Lung (tissue), 12 donors: ENCODE measurements around the gene HOXA9. TPM values are rescaled to one million over a fixed set of nuclear protein-coding genes. Genes with fewer than 3 reads are reported as not detected.
A peak's percentile ranks its signal among the peaks of the same experiment; 100 is the strongest.

Source experiments
- ATAC-seq: fragments of 200-7000 bp; cut with Tn5 transposase; one replicate; pipeline ENCODE4 v1.9.1; 2020; ENCODE audit warnings: moderate number of reproducible peaks; ENCODE audit not compliant: insufficient read depth, low FRiP score
- DNase-seq, 3 donors: peaks; one replicate each; pipeline ENCODE4 v3.0.0-alpha.2; 2013 to 2017
- H3K27ac ChIP-seq, 2 donors: one replicate each; pipeline ENCODE4 v1.5.1; 2013; ENCODE audit warnings: mild to moderate bottlenecking in 2 of 2, moderate library complexity in 2 of 2, control low read depth in 1 of 2, inconsistent platforms in 1 of 2, low read depth in 1 of 2, low read length in 1 of 2
- H3K27me3 ChIP-seq, 3 donors: one replicate each; pipeline ENCODE4 v1.5.1; 2013; ENCODE audit warnings: low read length in 2 of 3; ENCODE audit not compliant: control insufficient read depth in 3 of 3, insufficient read depth in 3 of 3
- H3K36me3 ChIP-seq, 4 donors: one replicate each; pipeline ENCODE4 v1.5.1; 2013; ENCODE audit warnings: low read length in 4 of 4, mild to moderate bottlenecking in 1 of 4, moderate library complexity in 1 of 4; ENCODE audit not compliant: control insufficient read depth in 4 of 4, insufficient read depth in 4 of 4
- H3K4me1 ChIP-seq, 5 donors: one replicate each; pipeline ENCODE4 v1.5.1; 2013; ENCODE audit warnings: low read length in 5 of 5, mild to moderate bottlenecking in 2 of 5, moderate library complexity in 1 of 5; ENCODE audit not compliant: control insufficient read depth in 5 of 5, insufficient read depth in 5 of 5
- H3K4me3 ChIP-seq: one replicate; pipeline ENCODE4 v1.5.1; 2013; ENCODE audit warnings: mild to moderate bottlenecking, control low read depth, moderate library complexity
- H3K9ac ChIP-seq, 2 donors: one replicate each; pipeline ENCODE4 v1.5.1; 2013; ENCODE audit warnings: low read length in 2 of 2, control low read depth in 1 of 2; ENCODE audit not compliant: insufficient read depth in 1 of 2
- H3K9me3 ChIP-seq, 4 donors: one replicate each; pipeline ENCODE4 v1.5.1; 2013; ENCODE audit warnings: low read length in 3 of 4, mild to moderate bottlenecking in 1 of 4, moderate library complexity in 1 of 4; ENCODE audit not compliant: control insufficient read depth in 4 of 4, insufficient read depth in 3 of 4
- WGBS, 2 donors: extraction: QIAGEN DNeasy Blood & Tissue Kit; methylation state at CpG; one replicate each; pipeline ENCODE4 v1.1.7; 2013; 5-methylcytosine and 5-hydroxymethylcytosine counted together
- polyA plus RNA-seq, 2 donors: library from polyadenylated mRNA; stranded (reverse); fragments of 200-250 nt; gene quantifications; one replicate each; pipeline ENCODE4 v1.2.1, GENCODE V29; 2013
- total RNA-seq, 2 donors: library from RNA; depleted of rRNA in 1 of 2; stranded (reverse); fragments of >200 nt in 1 of 2; gene quantifications; one replicate each; pipeline ENCODE4 v1.2.1, GENCODE V29; 2014 to 2021
- TF ChIP-seq, protein P1 (sequence below): IDR thresholded peaks from 2 replicates; pipeline ENCODE4 v1.5.1; 2012; ENCODE audit warnings: mild to moderate bottlenecking; ENCODE audit errors: control extremely low read depth, extremely low read depth
- donor health status: control.
- donor health status: control.
- donor health status: Bipolar disorder and iron deficiency.
- donor health status: healthy.
- donor health status: DM: yes; HTN: yes; CAD: no.

The HOXA9 gene
- total and polyA plus RNA-seq, 4 donors = 0.11 to 0.85 (median 0.43) TPM

DNA sequence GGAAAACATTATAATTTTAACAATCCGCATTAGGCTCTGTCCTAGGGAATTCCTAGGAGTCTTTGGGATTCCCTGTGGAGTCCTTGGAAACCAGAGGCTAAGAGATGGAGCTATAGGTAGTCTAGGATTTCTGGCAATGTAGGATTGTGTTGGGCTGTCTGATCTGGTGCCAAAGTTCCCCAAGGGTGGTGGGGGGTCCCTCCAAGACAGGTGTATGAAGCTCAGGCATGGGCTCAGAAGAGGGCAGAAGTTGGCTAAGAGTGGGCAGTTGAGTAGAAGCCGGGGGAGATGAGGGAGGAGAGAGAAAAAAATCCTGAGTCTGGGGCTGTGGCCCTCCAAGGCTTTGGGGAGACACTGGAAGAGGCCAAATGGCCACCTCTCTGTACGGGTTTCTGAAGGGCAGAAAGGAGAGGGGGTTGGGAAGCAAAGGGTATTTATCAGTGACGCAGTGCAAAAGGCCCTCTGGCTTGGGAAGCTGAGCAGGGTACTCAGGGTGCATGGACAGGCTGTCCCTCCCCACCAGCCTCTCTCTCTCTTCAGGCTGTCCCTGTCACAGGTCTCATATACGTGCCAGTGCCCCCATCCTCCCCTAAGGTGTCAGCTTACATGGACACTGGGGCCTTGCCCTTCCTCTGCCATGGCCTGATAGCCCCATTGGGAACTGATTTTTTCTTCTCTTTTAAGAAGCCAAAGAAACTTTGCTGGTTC, 18.7 kb downstream of the HOXA9 start:
- Histone ChIP-seq H3K9ac (peak overlapping the region; percentile 25 to 96), H3K27ac (peak overlapping the region in 1 of 2 donors; percentile 95), H3K4me3 (no peak overlapping the region), H3K36me3 (peaks cover 0 to 24% (median 2%) of the 10 kb centered on the region in 4 donors), H3K9me3 (peaks cover 0 to 4% (median 0%) of the 10 kb centered on the region in 4 donors), H3K4me1 (peaks cover 0 to 49% (median 8%) of the 10 kb centered on the region in 5 donors), H3K27me3 (peaks cover 0 to 51% (median 12%) of the 10 kb centered on the region in 3 donors)
- ATAC-seq = no peak
- TF ChIP-seq, protein P1, sequence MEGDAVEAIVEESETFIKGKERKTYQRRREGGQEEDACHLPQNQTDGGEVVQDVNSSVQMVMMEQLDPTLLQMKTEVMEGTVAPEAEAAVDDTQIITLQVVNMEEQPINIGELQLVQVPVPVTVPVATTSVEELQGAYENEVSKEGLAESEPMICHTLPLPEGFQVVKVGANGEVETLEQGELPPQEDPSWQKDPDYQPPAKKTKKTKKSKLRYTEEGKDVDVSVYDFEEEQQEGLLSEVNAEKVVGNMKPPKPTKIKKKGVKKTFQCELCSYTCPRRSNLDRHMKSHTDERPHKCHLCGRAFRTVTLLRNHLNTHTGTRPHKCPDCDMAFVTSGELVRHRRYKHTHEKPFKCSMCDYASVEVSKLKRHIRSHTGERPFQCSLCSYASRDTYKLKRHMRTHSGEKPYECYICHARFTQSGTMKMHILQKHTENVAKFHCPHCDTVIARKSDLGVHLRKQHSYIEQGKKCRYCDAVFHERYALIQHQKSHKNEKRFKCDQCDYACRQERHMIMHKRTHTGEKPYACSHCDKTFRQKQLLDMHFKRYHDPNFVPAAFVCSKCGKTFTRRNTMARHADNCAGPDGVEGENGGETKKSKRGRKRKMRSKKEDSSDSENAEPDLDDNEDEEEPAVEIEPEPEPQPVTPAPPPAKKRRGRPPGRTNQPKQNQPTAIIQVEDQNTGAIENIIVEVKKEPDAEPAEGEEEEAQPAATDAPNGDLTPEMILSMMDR = no peak
- 49 to 65% methylated on average over 5 of the region's 5 CpGs for WGBS, 2 donors
- DNase-seq = peak in 2 of 3 donors; percentile 36 to 68

DNA sequence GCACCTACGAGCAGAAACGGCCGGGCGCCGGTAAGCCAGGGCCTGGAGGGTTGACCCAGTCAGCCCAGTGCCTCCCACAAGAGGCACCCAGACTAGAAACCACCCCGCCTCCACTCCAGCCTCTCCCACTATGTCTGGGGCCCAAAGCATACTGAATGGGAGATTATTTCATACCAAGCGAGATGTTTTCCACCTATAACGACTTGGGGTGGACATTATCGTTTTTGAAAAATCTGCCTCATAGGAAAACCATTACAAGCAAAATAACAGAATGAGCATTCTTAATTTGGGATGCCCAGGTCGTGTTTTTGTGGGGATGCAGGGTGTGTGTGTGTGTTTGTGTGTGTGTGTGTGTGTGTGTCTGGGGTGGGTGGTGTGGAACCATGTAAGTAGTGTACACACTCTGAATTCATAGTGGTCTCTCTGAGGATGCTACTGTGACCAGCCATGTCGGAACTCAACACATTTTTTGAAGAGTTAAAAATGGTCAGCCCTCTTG, 19.4 kb downstream of the HOXA9 start:
- H3K4me1 ChIP-seq = peaks cover 0 to 49% (median 8%) of the 10 kb centered on the region in 5 donors
- TF ChIP-seq, protein P1 = no peak
- 51 to 76% methylated on average over 11 of the region's 11 CpGs for WGBS, 2 donors
- H3K27ac ChIP-seq = peak overlapping the region in 1 of 2 donors; percentile 83
- peaks cover 0 to 53% (median 10%) of the 10 kb centered on the region in 3 donors for H3K27me3 ChIP-seq
- H3K9ac ChIP-seq = peak overlapping the region; percentile 11 to 96
- peak overlapping the region; percentile 18 for H3K4me3 ChIP-seq
- peaks cover 0 to 30% (median 6%) of the 10 kb centered on the region in 4 donors for H3K36me3 ChIP-seq
- no peak for ATAC-seq
- peaks cover 0 to 4% (median 0%) of the 10 kb centered on the region in 4 donors for H3K9me3 ChIP-seq
- peak; percentile 35 to 67 (median 58) for DNase-seq

DNA sequence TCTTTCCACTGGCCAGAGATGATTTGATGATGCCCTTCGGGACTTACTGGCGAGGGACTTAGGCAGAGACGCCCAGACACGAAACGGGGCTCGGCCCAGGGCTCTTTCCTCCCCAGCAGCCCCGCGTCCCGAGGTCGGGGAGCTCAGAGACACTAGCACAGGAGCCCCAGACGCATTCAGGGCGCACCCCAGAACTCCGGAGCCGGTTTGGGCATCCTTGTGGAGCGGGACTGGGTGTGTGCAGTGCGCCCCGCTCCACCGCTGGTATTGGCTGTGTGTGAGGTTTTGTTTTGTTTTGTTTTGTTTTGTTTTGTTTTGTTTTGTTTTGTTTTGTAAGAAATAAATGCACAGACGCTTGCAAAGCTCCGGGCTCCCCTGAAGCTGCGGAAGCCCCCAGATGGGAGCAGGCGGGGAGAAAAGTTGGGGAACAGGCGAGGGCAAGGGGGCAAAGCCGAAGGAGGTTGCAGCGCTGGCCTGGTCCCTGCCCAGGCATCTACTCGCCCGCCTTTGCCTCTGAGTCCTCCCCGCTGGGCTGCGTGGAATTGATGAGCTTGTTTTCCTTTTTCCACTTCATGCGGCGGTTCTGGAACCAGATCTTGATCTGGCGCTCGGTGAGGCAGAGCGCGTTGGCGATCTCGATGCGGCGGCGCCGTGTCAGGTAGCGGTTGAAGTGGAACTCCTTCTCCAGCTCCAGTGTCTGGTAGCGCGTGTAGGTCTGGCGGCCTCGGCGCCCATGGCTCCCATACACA, 20.0 kb downstream of the HOXA9 start:
- WGBS, 2 donors = 36 to 56% methylated on average over 47 of the region's 47 CpGs
- Histone ChIP-seq H3K36me3 (peaks cover 0 to 37% (median 6%) of the 10 kb centered on the region in 4 donors), H3K9ac (peak overlapping the region in 1 of 2 donors; percentile 96), H3K27me3 (peaks cover 0 to 54% (median 13%) of the 10 kb centered on the region in 3 donors), H3K27ac (peak overlapping the region in 1 of 2 donors; percentile 83), H3K4me3 (peak overlapping the region; percentile 18), H3K9me3 (peaks cover 0 to 4% (median 0%) of the 10 kb centered on the region in 4 donors), H3K4me1 (peaks cover 0 to 54% (median 5%) of the 10 kb centered on the region in 5 donors)
- TF ChIP-seq, protein P1 = no peak
- ATAC-seq (no peak), DNase-seq (peak; percentile 41 to 61 (median 50))
